Measurements from ENCODE around the gene KRT10. TPM values are rescaled to one million over a fixed set of nuclear protein-coding genes. Genes with fewer than 3 reads are reported as not detected.
A peak's percentile ranks its signal among the peaks of the same experiment; 100 is the strongest.

KRT10 gene
- total RNA-seq, 1 experiment from 2014 or later, result 34.7 TPM

GRCh38 chr17:40806131-40806530 lies 16.3 kb downstream of the KRT10 start:
- DNase-seq (ENCODE audit: low spot score), result no peak

GRCh38 chr17:40803617-40804082 lies 18.8 kb downstream of the KRT10 start:
- DNase-seq (ENCODE audit: low spot score), result peak; percentile 65

DNA sequence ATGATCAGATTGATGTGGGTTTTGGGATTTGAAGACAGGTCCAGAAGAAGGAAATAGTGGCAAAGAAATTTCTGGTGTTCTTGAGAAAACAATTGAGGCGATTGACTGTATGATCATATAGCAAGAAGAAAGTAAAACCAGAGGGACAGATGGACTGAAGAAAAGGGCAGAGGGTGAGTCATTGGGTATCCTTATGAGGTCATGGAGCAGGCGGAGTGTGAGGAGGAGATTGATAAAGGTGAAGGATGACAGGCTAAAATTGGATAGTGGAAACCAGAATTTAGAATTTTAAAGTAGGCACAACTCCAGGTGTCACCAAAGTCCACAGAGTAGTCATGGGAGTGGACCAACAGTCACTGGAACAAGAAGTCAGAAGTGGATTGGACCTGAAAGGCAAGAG lies 21.3 kb downstream of the KRT10 start:
- no peak for DNase-seq (ENCODE audit: low spot score)

DNA sequence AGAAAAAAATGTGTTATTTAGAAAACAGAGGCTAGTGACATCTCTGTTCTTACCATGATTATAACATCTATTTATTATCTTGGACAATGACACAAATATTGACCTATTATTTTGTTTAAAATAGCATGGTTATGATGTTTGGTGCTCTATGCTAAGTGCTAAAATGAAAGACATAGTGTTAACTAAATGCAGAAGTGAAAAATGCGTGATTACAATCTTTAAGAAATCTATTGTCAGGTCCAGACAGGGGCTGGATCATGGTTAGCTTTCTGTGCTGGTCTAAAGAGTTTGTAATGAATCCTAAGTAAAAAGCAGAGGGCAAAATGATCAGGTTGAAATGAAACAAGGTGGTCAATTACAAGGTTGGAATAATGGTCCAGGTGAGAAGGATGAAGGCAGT lies 22.0 kb downstream of the KRT10 start:
- no peak for DNase-seq (ENCODE audit: low spot score)

DNA sequence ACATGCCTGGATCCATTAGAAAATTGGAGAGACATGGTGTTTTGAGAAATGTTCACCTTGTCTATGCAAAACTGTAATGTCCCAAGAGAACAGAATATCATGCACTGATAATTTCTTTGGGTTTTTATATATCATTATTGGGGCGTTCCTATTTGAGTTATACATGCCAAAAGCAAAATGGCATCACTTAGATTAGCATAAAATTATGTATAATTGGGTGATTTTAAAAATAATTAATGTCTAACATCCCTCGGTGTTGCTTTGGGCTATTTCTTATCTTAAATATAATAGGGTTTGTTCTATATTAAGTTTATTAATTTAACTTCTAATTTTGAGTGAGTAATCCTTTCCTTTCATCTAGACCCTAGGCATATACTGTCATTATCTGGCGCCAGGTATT lies 22.6 kb downstream of the KRT10 start, which contains the start of gene KRT28:
Gene KRT28, minus strand, starts transcription at position 101 of the 400 bp plus-strand sequence. Its CDS starts 66 bp downstream, at position 35.
- DNase-seq (ENCODE audit: low spot score), result no peak

- no peak for DNase-seq (ENCODE audit: low spot score)
Measured at GRCh38 chr17:40796846-40797245, 25.6 kb downstream of the KRT10 start.

- DNase-seq (ENCODE audit: low spot score), result no peak
Measured at GRCh38 chr17:40795019-40795667, 27.3 kb downstream of the KRT10 start.

- no peak for DNase-seq (ENCODE audit: low spot score)
Measured at GRCh38 chr17:40794466-40794865, 27.9 kb downstream of the KRT10 start.

DNA sequence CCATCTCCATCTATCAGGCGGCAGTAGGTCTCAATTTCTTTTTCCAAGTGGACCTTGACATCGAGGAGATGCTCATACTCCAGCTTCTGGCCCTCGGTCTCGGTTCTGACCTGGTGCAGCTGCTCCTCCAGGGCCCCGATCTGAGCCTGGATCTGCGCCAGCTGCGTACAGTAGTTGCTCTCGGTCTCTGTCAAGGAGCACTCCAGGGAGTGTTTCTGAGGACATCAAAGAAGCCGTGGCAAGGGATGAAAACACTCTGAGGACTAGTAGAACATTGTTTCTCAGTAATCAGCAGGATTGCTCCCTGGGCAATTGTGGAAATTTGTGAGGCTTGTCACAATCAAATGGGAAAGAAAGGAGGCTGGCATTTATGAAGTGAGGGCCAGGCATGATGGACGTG lies 28.6 kb downstream of the KRT10 start:
- DNase-seq (ENCODE audit: low spot score), result no peak

DNA sequence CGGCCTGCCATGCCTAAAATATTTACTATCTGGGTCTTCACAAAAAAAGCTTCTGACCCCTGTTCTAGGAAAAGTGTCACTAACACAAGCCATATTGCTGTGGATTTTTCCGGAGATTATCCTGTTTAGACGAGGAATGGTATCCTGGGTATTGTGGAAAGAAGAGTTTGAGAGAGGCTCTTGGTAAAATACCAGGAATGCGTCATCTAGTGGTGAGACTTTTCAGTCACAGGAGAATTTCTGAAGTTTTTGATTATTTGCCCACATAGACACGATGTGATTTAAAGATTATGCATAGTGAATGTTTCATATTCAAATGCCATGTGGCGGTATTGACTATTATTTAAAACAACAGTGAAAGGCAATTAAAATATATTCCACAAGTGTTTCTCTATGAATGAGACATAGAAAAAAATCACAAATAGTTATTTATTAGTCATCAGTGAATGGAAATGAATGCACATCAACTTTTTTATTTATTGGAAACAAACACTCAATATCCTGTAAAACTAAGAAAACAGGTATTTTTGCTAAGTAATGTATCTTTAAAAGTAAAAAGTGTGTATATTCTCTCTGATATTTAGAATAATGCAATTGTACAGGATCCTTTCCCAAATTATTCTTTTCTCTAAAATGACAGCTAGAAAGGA lies 30.5 kb downstream of the KRT10 start:
- DNase-seq (ENCODE audit: low spot score), result peak; percentile 33

DNA sequence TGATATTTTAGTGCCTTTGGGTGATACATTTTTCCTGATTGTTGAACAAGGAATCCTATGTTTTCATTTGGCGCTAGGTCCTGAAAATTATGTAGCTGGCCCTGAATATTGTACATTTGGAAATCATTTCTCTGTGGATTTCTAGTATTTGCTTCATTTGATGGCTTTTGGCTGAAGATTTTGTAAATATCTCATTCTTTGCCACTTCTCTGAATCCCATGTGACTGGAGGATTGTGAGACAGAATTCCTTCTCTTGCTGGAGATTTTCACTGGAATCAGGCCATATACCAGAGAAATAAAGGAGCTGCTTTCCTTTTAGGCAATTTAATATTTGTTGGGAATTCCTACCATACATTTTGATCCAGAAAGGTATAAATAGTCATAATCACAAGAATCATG lies 31.3 kb downstream of the KRT10 start:
- no peak for DNase-seq (ENCODE audit: low spot score)

- DNase-seq (ENCODE audit: low spot score), result no peak
Measured at GRCh38 chr17:40782450-40782849, 40.0 kb downstream of the KRT10 start, which contains the start of gene KRT27. Gene KRT27, minus strand, starts transcription at chr17:40782550. Its CDS starts 57 bp downstream, at chr17:40782493.

GRCh38 chr17:40779181-40779909 lies 43.1 kb downstream of the KRT10 start:
- DNase-seq (ENCODE audit: low spot score), result no peak

DNA sequence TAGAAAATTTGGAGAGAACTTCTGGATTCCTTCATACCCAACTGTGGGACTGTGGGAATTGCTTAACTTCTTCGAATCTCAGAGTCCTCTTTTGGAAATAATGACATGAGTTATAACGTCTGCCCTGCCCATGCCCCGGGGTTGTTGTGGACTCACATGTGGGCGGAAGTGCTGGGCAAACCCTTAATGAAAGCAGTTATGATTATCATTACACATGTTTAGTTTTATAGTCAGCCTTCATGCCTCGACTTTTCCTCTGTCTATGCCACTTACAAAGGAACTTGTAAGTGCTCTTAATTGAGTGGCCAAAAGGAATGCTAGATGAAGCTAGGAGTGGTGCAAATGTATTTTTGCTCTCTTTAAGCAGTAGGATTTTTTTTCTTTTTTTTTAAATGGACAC lies 44.0 kb downstream of the KRT10 start:
- no peak for DNase-seq (ENCODE audit: low spot score)

GRCh38 chr17:40777971-40778370 lies 44.4 kb downstream of the KRT10 start:
- no peak for DNase-seq (ENCODE audit: low spot score)

GRCh38 chr17:40777459-40777858 lies 45.0 kb downstream of the KRT10 start:
- no peak for DNase-seq (ENCODE audit: low spot score)

GRCh38 chr17:40775945-40776344 lies 46.5 kb downstream of the KRT10 start:
- DNase-seq (ENCODE audit: low spot score), result no peak

GRCh38 chr17:40772101-40772500 lies 50.3 kb downstream of the KRT10 start, which contains the start of gene KRT26:
Gene KRT26, minus strand, starts transcription at chr17:40772201. Its CDS starts 88 bp downstream, at chr17:40772113.
- no peak for DNase-seq (ENCODE audit: low spot score)
